NCI-H2227 treated with DMSO at 0.1 percent for 48 hours (cell line): ENCODE measurements around the gene LARP1B.
"Not testable (repeated sequence)": the region's sequence is repeated elsewhere in the genome, so short reads cannot be mapped to it uniquely, and the experiment has no call there.

Source experiments
- DNase-seq: peaks from one replicate; lab custom pipeline; 2025; lab: John Stamatoyannopoulos, UW

LARP1B gene

DNA sequence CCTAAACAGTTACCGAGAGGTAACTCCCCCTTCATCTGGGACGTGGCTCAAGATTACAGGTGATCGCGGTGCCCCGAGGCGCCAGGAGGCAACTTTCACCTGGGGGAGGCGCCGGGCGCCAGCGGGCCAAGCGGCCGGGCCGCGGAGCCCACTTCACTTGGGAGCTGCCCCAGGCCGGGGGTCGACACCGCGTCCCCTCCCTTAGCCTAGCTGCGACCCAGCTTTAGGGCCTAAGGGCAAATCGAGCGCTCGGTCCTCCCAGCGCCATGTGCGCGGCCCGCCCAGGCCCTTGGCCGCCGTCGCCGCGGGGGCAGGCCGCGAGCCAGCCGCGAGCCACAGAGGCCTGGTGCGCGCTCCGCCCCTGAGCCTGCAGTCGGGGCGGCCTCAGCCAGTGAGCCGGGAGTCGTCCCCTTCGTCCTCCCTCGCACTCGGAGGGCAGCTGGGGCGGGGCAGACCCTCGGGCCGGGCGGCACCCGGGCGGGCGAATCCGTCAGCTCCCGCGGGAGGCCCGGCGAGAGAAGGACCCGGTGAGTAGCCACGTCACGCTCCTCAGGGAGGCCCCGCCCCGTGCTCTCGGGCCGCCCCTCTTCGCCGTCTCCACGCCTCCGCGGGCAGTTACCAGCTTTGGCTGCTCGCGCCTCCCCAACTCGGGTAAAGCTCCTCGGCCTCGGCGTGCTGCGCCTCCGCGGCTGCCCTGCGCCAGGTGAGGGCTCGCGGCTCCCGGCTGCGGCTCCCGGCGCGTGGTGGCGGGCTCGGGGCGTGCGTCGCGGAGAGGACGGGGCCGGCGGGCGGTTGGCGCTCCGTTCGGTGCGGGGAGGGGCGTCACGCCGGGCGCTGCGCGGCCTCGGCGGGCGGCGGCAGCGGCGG, at the start of gene LARP1B:
Gene LARP1B, plus strand, starts transcription at position 614 of the 867 bp plus-strand sequence. CDS start 13,640 bp downstream, outside the sequence.
- DNase-seq: peak; percentile 76

DNA sequence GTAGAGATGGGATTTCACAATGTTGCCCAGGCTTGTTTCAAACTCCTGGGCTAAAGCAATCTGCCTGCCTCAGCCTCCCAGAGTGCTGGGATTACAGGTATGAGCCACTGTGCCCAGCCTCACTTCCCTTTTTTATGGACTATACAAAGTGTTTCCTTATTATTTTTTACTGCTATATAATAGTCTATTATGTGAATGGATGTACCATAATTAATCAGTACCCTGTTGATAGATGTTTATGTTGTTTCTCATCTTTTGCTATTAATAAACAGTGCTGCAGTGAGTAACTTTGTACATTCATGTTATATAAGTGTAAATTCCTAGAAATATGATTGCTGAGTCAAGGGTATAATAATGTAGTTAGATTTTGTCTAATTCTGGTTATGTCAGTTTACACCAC, 35.8 kb upstream of the LARP1B start:
- no peak for DNase-seq

DNA sequence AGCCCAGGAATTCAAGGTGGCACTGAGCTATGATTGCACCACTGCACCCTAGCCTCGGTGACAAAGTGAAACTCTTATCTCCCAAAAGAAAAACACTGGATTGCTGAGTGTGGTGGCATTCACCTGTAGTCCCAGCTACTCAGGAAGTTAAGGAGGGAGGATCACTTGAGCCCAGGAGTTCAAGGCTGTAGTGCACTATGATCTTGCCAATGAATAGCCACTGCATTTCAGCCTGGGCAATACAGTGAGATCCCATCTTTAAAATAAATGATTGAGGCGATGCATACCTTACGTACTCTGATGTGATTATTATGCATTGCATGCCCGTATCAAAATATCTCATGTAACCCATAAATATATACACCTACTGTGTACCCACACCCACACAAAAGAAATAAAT, 31.2 kb upstream of the LARP1B start:
- no peak for DNase-seq

DNA sequence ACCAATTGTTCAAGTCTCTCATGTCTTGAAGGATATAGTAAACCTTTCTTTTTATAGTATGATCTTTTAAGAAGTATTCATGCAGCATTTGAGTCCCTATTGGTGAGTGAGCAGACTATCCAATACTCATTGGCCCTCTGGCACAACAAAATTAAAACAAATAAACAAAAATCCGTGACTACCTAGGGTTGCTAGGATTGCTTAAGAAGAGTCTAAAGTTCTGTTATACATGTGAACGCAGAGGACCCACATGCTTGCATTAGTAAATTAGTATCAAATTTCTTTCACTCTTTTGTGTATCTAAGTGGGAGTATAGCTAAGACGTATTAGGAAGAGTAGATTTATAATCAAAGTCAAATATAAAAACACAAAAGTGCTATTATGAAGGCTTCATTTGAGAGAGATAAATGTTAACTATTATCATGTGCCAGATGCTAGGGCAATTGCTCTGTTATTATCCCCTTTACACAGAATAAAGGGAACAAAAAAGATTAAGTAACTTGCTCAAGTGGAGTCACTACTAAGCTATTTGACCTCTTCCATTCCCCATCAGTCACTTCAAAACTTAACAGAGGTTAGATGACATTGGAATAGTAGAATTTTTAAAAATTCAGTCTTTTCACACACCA, 29.2 kb upstream of the LARP1B start:
- peak; percentile 75 for DNase-seq

DNA sequence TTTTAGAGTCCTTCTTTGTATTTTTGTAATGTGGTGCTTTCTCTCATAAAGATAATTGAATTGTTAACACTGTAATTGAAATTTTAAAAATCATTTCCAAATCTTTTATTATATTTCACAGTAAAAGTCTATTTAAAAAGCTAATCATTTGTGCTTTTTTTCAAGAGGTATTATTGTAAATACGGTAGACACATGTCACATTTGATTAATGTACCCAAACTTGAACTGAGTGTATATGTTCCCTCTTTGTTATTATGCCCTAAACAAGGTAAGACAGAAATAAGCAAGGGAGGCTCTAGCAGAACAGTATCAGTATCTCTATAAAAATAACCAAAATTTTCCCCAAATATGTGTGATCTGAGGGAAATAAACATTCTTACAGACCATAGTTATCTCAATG, 21.5 kb upstream of the LARP1B start:
- no peak for DNase-seq

DNA sequence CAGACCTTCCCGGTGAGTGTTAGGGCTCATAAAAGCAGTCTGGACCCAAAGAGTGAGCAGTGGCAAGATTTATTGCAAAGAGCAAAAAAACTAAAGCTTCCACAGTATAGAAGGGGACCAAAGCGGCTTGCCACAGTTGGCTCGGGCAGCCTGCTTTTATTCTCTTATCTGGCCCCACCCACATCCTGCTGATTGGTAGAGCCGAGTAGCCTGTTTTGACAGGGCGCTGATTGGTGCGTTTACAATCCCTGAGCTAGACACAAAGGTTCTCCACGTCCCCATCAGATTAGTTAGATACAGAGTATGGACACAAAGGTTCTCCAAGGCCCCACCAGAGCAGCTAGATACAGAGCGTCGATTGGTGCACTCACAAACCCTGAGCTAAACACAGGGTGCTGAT, 14.1 kb upstream of the LARP1B start:
- not testable (repeated sequence) for DNase-seq

DNA sequence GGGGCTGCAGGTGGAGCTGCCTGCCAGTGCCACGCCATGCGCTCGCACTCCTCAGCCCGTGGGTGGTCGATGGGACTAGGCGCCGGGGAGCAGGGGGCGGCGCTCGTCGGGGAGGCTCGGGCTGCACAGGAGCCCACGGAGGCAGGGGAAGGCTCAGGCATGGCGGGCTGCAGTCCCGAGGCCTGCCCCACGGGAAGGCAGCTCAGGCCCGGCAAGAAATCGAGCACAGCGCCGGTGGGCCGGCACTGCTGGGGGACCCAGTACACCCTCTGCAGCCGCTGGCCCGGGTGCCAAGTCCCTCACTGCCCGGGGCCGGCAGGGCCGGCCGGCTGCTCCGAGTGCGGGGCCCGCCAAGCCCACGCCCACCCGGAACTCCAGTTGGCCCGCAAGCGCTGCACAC, 13.6 kb upstream of the LARP1B start:
- not testable (repeated sequence) for DNase-seq

DNA sequence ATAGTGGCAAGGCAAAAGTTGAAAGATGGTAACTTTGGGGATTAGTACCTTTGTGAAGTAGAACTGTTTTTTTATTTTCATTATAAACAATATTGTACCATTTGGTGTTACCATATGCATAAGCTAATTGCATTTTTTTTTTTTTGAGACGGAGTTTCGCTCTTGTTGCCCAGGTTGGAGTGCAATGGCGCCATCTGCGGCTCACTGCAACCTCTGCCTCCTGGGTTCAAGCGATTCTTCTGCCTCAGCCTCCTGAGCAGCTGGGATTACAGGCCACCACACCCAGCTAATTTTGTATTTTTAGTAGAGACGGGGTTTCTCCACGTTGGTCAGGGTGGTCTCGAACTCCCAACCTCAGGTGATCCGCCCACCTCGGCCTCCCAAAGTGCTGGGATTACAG, 9.9 kb upstream of the LARP1B start:
- DNase-seq: peak; percentile 13

DNA sequence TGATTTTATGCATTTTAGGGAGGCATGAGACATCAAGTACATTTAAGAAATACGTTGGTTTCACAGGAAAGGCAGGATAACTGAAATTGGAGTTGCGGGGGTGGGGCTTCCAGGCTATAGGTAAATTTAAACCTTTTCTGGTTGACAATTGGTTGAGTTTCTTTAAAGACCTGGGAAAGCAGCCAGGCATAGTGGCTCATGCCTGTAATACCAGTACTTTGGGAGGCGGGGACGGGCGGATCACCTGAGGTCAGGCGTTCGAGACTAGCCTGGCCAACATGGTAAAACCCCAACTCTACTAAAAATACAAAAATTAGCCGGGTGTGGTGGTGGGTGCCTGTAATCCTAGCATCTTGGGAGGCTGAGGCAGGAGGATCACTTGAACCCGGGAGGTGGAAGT, 6.2 kb upstream of the LARP1B start:
- not testable (repeated sequence) for DNase-seq

DNA sequence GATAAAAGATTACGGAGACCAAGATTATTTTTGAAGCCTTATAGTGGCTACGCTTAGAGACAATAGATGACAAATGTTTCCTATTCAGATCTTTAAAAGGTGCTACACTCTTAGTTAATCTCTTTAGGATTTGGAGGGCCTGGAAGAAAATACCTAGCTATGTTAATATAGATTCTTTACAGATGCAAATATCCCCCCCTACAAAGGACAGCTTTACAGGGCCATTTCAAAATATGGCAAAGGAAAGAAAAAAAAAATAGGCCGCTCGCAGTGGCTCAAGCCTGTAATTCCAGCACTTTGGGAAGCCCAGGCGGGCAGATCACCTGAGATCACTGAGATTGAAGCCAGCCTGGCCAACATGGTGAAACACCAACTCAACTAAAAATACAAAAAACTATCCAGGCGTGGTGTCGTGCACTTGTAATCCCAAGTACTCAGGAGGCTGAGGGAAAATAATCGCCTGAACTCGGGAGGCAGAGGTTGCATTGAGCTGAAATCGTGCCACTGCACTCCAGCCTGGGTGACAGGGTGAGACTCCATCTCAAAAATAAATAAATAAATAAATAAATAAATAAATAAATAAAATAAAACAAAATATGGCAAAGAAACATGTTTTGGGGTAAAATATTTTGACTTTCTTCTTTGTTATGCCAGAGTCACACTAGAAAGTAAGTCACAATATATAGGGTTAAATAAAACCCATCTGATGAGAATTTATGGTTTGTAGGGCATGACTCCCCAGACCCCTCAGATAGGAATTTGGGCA, 5.5 kb upstream of the LARP1B start:
- not testable (repeated sequence) for DNase-seq

DNA sequence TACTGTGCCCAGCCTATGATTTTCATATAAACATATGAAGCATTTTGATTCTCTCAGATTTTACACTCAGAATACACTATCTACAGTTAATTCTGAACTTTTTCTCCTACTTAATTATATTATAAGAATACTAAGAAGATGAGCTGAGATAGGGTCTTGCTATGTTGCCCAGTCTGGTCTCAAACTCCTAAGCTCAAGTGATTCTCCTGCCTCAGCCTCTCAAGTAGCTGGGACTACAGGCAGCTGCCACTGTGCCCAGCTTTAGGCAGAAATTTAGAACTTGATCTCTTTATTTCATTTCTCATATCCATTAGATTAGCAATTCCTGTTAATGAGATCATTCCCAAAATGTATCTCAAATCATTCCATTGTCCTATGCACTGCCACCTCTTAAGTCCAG, 4.7 kb upstream of the LARP1B start:
- DNase-seq: no peak

DNA sequence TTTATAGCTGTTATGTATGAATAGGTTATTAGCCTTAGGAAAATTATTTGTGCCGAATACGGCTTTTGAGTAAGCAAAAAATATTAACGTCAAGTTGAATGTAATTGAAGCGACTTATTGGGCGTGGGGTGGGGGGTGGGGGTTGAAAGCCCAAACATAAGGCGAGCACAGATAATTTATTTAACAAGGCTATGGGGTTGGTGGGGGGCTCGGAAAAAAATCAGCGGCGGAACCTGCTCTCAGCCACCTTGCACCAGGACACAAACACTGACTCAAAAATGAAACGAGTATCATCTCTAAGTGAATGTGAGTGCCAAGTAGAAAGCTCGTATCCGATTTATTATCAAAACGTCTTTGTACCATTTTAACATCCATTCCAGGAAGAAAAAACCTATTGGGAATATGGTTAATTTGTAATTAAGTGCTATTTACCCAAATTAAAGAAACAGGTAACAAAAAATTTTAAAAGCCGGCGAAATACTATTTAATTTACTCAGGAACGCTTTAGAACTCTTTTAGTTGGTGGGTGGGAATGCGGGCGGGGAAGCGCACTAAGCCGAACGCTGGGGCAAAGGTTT, 902 bp upstream of the LARP1B start:
- no peak for DNase-seq

DNA sequence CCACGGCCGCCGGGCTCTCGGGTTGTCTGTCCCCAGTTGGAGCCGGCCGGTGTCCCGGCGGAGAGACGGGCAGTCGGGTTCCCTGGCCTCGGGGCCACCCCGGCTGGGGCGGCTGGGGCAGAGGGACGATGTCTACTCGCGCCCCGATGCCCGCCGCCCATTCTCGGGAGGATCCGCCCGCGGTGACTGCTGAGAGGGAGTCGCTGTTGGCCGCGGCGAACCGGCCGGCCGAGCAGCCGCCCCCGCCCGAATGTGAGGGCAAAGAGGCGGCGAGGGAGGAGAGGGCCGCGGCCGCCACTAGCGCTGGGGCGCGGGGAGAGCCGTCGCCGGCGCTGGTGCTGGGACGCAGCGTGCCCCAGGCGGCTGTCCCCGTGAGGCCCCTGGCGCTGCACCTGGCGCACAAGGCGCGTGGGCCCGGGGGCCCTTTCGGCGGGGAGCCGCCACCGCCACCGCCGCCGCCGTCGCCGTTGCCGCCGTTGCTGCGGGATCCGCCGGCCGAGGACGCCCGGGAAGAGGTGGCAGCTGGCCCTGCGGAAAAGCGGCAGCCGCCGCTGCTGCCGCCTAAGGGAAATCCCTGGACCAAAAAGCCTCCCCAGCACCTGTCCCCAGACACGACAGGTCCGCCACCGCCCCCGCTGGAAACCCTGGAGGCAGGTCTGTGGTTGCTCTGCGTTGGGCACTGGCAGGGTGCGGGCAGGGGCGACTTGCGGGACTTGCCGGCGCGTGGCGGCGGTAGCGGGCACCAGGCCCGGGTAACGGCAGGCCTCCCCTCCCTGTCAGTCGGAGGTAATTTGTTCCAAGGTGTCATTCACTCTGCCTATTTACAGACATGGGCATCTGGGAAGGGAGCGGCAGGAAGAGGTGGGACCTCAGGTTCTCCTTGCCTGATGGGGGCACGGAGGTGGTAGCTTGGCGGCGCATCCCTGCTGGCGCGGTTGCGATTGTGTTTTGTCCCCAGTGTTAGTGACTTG, 739 bp downstream of the LARP1B start:
- DNase-seq: peak; percentile 27

DNA sequence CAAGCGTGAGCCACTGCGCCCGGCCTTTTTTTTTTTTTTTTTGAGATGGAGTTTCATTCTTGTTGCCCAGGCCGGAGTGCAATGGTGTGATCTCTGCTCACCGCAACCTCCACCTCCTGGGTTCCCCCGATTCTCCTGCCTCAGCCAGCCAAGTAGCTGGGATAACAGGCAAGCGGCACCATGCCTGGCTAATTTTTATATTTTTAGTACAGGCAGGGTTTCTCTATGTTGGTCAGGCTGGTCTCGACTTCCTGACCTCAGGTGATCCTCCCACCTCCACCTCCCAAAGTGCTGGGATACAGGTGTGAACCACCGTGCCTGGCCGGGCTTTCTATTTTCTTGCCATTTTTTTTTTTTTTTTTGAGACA, 5.3 kb downstream of the LARP1B start:
- DNase-seq: not testable (repeated sequence)

DNA sequence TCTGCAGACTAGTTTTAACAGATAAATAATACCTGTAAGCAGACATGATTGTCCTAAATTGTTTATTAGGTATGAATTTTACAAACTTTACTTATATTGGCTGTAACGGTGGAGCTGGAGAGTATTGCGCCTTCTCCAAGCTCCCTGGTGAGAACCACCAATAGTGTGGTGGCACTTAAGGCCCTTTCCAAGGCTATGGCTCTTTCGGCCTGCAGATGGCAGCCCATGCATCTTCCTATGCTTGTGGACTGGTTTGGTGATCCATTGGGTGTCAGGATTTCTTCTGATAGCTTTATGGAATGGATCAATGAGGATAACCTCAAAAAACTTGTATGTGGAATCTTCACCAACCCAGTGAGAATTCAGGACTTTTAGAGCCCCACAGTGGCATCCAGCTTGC, 7.8 kb downstream of the LARP1B start:
- no peak for DNase-seq

DNA sequence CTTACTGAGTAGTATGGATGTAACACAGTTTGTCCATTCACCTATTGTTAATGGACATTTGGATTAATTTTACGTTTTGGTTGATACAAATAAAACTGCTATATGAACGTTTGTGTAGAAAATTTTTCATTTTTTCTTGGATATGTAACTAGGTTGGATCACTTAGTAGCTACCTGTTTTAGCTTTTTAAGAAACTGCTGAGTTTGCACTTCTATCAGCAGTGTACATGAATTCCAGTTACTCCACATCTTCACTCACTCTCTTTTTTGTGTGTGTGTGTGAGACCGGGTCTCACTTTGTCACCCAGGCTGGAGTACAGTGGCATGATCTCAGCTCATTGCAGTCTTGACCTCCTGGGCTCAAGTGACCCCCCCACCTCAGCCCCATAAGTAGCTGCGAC, 15.4 kb downstream of the LARP1B start:
- no peak for DNase-seq

DNA sequence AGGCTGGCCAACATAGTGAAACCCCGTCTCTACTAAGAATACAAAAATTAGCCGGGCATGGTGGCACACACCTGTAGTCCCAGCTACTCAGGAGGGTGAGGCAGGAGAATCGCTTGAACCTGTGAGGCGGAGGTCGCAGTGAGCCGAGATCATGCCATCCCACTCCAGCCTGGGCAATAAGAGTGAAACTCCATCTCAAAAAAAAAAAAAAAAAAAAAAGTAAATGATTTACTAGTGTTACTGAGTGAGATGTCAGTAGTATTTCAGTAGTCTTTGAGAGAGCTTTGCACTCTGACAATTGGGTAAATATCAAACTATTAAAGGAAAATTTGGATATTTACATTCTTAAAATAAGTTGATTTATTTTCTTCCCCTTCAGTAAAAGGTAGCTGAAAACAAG, 34.2 kb downstream of the LARP1B start:
- not testable (repeated sequence) for DNase-seq

DNA sequence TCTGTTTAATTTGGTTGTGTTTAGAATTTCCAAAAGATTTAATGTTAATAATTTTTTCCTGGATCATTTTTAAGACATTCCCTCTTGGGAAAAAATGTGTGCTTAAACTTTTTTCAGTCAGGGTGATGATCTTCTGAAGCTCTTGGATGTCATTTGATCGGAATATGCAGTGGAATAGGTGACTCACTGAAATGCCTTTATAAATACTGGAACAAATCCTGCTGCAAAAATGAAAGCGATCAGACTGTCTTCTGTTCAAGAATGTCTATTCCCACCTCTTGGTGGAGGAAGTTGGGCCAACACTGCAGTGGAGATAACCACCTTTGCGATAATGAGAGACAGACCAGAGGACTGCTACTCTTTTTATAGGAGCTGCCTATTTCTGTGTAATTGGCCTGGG, 46.7 kb downstream of the LARP1B start:
- DNase-seq: no peak

DNA sequence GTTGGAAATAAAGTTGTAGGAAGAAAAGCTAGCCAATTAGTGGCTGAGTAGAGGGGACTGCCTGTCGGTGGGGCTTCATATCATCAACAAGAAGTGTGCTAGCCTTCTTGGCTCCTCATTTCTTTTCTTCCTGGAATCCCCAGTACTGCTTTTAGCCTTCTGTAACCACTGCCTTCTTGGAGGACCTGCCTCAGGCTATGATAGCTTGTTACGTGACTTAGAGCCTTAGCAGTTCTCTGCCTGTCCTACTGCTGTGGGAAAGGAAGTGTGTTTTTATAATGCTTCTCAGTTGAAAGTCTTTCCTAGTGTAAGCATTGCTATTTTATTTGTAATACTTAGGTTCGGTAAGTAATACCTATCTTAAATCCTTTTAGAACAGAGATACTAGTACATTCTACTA, 61.9 kb downstream of the LARP1B start:
- DNase-seq: no peak

DNA sequence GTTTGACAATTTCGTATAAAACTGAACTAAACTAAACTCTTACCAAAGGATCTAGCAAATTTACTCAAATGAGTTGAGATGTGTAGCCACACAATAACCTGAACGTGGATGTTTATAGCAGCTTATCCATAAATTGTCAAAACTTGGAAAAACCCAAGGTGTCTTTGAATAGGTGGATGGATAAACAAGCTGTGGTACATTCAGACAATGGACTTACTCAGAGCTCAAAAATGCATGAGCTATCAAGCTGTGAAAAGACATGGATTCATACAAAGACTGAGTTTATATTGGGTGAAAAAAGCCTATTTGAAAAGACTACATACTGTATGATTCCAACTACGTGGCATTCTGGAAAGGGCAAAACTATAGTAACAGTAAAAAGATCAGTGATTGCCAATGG, 69.5 kb downstream of the LARP1B start:
- DNase-seq: no peak

DNA sequence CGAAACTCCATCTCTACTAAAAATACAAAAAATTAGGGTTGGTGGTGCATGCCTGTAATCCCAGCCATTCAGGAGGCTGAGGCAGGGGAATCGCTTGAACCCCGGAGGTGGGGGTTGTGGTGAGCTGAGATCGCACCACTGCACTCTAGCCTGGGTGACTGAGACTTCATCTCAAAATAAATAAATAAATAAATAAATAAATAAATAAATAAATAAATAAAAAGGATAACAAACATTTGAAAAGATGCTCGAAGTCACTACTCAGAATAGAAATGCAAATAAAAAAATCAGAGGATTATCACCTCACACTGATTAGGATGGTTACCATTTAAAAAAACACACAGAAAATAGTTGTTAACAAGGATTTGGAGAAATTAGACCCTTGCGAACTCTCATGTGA, 73.8 kb downstream of the LARP1B start:
- DNase-seq: no peak
